ENCODE results near the gene JAK2.
A peak's percentile ranks its signal among the peaks of the same experiment; 100 is the strongest.
"Not testable (repeated sequence)": the region's sequence is repeated elsewhere in the genome, so short reads cannot be mapped to it uniquely, and the experiment has no call there.

JAK2 gene

DNA sequence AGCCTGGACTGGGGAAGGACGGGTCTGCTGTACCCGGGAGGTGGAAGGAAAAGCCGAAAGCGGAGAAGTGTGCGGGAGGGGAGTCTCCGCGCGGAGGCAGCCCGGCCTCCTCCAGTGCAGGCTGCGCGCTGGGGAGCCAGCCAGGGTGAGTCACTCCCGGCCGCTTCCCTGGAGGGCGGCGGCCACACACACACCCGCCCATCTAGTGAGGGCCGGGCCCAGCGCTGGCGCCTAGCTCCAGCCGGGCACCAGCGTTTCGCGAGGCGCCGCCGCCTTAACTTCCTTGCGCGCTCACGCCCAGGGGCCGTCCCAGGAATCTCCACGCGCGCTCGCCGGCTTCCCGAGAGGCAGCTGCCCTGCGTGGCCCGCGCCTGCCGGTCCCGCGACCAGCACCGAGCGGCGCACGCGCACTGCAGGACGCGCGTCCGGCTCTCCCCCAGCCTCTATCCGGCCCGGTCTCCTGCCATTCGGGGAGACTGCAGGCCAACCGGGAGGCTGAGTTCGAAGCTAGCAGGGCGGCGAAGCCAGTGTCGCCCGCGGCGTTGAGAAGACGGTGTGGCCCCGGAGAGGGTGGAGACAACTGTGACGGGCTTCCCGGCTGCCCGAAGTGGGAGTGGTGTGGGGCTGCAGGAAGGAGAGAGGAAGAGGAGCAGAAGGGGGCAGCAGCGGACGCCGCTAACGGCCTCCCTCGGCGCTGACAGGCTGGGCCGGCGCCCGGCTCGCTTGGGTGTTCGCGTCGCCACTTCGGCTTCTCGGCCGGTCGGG is at the start of gene JAK2:
TSS of gene JAK2 (plus strand) at position 652 of the 765 bp plus-strand sequence. CDS start 36,716 bp downstream, outside the sequence.
- peak; percentile 83 for DNase-seq

DNA sequence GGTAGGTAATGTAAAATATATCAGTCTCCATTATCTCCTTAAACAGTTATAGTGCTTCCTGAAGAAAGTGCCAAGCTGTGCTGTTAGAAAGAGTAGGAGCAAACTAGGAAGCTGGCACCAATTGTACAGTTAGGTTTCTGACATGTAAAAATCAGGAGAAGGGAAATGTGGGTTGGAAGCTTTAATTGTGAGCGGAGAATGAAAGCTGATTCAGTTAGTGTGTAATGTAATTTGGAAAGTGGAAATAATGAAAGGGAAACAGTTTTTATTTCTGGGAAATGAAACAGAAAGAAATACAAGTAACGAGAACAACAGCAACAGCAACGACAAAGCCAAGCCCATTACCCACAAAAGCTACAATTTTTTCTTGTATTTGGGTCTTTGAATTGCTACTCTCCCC is 48.8 kb upstream of the JAK2 start:
- DNase-seq: no peak

DNA sequence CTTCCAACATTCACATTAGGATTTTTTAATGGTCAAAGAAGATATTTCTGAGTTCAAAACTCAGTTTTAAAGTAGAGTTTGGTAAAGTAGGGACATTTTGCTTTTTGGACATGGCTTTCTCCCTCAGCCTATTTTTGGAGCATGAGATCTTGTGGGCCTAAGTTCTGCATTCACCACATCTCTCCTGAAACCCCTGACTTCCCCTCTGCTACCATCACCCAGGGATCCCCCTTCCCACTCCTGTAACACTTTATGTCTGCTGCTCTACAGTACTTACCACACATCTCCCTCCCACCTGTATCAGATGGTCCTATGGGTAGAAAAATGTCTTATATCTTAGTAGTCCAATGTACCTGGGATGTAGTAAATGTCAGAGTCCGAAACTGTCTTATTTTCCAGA is 48.2 kb upstream of the JAK2 start:
- DNase-seq: peak; percentile 17

DNA sequence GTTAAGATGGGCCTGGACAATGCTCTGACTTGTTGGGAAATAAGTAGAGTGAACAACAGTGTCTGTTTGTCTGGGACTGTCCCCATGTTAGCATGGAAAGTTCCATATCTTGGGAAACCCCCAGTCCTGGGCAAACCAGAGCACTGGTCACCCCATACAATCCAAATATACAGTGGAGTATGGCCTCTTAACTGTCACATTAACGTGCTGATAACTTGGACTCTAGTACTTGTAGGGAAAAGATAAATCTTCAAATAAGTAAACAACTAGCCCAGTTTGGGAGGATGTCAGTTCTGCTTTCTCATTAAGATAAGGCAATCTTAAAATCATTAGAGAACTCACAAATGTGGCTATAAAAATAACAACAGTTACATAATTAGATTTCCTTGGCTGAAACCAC is 47.6 kb upstream of the JAK2 start:
- DNase-seq: no peak

DNA sequence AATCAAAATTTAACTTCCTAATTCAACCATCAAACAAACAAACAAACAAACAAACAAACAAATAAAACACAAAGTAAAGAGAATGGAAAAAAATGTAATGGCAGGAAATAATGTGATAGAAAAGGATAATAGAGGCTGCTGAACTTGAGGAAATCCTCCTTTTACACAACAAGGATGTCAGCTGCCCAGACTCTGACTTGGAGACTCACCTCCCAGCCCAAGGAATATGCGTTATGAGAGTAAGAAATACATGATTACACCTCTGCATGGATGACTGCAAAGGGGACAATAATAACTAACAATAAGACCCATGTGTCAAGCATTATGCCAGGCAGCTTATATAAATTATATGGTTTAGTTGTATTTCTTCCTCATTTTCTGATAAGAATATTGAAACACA is 46.6 kb upstream of the JAK2 start:
- DNase-seq: no peak

DNA sequence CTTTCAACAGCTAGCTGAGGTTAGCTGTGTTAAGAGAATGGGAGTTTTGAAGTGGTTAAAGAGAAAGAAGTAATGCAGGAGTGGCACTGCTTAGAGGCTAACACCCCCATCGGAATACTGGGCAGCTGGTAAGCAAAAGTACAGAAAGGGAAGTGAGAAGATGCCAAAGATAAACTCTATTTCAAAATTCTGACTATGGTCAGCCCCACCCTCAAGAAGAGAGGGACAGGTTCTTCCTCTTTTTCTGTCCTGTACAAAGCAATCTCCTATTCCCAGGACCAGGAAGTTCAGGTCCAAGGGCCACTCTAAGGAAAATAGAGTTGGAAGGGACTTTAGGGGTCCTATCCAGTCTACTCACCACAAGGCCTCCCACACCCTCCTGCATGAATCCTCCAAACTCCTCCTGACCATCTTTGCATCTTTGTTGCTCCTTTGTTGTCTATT is 45.9 kb upstream of the JAK2 start:
- no peak for DNase-seq

DNA sequence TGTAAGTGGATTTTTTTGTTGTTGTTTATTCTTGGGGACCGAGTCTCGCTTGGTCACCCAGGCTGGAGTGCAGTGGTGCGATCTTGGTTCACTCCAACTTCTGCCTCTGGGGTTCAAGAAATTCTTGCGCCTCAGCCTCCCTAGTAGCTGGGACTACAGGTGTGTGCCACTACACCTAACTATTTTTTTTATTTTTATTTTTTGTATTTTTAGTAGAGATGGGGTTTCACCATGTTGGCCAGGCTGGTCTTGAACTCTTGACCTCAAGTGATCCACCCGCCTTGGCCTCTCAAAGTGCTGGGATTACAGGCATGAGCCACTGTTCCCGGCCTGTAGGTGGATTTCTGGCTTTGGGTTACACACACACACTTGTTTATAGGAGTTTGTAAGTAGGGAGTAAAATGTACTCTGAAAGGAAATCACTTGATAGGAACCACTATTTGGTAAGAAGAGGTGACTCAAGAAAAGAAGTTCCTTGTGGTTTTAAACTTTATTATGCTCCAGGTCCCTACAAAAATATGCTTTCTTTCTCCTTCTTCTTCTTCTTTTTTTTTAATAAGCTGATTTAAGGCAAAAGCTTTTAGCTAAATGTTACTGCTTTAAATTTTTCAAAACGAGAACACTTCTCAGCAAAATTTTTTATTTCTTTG is 42.9 kb upstream of the JAK2 start:
- not testable (repeated sequence) for DNase-seq

DNA sequence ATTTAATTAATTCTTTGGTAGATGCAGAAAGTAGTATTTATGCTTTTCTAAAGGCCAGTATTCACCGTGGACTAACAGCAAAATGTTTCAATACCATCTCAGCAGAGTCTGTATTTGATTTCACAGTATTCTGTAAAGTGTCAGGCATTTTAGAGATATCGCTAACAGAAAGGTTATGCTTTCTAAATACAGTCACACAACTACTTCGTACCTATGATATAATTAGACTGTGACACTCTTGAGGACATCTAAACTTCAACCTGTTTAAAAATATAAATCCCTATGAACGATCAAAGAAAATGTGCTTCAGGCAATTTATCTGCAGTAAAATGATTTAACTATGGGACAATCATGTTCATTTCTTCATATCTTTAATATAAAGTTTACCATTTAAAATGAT is 41.7 kb upstream of the JAK2 start:
- DNase-seq: no peak

DNA sequence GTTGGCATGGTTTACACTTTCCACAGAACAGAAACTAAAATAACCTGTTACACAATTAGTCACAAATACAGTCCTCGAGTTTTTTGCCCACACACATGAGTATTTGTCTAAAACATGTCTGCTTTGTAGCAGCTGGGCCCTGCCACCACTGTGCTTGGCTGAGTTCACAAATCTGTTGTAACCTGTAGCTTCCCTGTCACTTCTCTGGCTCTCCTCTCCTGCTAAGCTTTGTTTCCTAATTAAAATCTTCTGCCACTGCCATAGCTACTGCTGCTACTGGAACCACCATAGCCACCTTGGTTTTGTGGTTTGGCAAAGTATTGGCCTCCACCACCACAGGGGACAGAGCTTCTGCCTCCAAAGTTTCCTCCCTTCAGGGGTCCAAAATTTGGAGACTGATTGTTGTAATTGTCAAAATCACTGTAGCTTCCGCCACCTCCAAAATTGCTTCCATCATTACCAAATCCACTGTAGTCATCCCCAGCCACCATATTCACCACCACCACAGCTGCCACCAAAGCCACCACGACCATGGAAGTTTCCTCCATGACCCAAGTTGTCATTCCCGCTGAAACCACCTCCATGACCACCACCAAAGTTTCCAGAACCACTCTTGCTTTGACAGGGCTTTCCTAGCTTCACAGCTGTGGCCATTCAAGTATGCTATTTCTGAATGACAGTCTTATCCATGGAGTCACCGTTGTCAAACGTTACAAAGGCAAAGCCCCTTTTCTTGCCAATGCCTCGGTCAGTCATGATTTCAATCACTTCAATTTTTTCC is 40.5 kb upstream of the JAK2 start:
- peak; percentile 56 for DNase-seq

DNA sequence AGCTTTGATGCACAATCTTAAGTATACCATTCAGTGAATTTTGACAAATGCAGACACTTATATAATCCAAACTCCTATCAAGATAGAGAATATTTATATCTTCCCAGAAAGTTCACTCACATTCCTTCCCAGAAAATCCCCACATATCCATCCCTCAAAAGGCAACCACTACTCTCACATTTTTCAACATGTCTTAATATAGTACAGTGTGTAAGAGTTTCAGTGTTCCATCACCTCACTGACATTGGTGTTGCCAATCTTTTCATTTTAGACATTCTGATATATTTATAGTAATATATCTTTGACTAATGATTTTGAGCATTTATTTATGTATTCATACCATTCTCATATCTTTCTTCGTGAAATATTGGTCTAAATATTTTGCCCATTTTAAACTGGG is 38.1 kb upstream of the JAK2 start:
- no peak for DNase-seq

DNA sequence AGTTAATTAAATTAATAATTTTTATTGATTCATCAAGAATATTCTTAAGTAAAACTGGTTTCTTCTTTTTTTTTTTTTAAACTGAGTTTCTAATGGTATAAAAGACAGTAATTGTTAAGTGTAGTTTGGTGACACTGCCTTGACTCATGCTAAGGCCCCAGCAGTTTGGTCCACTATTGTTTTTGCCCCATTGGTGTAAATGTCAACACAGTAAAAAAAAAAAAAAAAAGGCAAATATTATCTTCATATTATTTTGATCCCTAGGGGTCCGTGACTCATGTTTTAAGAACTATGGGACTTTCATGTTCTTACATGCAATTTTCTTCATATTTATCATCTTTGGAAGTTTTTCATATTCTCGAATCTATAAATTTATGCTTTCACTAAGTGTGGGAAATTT is 29.2 kb upstream of the JAK2 start:
- no peak for DNase-seq

DNA sequence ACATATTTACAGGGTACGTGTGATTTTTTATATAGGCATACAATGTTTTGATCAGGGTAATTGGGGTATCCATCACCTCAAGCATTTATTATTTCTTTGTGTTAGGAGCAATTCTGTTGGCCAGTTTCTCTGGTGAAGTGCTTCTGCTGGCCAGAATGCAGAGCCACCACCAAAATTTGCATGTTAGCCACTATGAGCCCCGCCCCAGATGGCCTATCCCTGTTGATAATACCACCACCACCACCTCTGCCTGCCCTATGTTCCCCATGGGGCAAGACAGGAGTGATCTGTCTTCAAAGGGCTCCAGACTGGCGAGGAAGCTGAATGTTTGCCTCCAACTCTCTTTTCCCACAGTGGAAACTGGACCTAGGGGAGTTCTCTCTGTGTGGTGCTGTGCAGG is 26.0 kb upstream of the JAK2 start:
- DNase-seq: no peak

DNA sequence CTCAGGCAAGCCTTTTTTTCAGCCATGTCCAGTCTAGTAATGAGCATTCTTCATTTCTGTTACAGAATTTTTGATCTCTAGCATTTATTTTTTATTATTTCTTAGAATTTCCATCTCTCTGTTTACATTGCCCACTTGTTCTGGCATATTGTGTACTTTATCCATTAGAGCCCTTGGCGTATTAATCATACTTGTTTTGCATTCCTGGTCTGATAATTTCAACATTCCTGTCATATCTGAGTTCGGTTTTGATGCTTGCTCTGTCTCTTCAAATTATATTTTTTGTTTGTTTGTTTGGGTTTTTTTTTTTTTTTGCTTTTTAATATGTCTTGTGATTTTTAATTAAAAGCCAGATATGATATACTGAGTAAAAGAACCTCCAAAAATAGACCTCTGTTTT is 23.0 kb upstream of the JAK2 start:
- DNase-seq: no peak

DNA sequence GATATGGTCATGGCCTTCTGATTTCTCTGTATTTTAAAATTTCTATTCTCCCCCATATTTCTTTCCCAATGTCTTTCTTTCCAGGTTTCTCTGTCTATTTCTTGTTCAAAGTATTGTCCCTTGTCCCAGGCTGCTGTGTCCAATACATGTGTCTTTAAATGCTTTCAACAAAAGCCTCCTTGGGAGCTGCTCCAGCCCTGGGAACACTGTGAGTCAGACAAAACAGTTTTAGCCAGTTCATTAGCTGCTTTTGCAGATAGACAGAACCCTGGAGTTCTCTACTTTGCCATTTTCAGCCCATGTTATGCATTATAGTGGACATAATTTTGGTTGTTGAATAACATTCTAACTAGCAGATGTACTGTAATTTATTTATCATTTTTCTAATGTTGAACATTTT is 20.5 kb upstream of the JAK2 start:
- DNase-seq: no peak

DNA sequence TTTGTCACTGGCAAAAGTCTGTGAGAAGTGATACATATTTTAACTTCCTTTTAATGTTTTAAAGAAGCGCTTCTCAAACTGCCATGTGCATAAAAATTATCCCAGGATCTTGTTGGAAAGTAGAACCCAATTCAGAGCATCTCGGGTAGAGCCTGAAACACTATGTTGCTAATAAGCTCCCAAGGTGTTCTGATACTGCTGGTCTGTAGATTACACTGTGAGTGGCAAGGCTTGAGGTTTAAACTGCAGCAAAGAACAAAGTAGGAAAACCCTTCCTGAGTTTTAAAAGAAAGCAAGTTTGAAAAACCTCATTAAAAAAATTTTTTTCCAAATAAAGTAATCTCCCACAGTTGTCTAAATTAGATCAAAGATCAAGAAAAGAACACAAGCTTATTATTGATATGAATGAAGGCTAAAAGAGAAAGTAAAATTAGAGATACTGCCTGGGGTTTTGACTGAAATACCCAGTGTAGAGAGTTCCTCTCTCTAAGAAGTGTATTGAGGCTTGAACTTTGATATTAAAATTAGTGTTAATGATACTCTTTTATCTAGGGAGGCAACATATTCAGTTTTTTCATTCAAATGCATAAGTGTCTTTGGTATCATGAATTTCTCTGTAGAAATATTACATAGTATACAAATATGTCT is 19.8 kb upstream of the JAK2 start:
- DNase-seq: no peak

DNA sequence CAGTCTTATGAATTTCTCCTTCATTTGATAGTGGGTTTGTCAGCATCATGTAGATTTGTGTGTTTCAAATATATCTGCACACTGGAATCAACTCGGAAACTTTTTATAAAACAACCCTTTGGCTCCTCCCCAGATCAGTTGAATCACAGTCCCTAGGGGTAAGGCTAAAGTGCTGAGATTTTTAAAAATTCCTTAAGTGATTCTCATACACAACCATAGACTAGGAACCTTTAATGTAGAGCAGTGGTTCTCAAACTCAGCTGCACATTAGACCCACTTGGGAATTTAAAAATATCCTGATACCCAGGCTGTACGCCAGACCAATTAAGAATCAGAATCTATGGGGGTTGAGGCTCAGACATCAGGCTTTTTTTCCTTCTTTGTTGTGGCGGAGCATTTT is 17.5 kb upstream of the JAK2 start:
- no peak for DNase-seq

DNA sequence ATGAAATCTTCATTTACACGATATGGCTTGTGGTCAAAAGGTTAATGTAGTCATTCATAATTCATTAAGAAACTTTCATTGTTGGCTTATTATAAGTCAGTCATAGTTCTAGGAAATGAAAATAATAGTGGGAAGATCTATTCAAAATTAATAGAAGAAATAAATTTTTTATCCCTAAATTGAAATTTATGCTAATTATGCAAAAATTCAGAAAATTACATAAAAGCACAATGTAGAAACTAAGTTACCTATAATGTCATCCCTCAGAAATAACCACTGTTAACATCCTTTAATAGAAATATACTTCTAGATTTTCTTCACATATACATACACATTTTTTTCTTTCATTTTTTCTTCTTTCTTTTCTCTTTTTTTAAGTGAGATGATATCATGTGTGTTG is 15.9 kb upstream of the JAK2 start:
- DNase-seq: no peak

DNA sequence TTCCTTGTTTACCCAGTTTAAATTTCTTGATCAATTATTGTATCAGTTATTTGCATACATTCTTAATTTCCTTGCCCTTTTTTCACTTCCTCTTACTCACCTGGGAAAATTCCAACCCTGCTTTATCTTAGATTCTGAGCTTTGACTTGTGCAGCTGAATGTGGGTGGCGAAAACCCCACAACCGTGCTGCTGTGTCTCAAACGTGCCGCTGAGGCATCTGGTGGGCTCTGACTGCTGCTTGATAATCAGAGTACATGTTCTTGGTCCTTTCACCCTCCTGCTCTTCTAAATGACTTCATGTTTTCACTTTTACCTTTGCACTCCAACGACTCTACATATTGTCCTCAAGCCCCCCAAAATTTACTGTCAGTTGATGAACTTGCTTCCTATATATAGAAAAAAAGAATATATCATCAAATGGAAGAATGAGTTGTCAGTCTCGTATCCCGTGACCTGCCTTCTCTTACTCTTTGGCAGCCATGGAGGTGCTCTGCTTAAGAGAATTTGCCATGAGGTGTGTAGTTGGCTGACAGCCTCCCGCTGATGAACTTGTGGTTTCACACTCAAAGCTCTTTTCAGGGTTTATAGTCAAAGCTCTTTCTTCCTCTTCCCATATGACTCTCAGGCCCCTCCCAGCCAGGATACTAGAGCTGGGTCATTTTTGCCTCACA is 14.0 kb upstream of the JAK2 start:
- DNase-seq: peak; percentile 84

DNA sequence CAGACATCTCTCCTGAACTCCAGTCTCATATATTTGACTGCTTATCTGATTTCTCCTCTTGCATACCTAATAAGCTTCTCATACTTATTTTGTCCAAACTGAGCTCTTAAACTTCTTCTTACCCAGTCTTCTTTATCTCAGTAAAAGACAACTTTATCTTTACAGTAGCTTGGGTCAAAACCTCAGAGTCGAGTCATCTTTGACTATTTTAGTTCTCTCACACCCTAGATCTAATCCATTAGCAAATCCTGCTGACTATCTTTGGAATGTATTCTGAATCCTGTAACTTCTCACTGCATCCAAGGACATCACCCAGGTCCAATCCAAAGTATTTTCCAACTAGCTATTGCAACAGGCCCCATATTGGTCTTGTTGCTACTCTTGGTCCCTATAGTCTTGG is 11.8 kb upstream of the JAK2 start:
- DNase-seq: no peak

DNA sequence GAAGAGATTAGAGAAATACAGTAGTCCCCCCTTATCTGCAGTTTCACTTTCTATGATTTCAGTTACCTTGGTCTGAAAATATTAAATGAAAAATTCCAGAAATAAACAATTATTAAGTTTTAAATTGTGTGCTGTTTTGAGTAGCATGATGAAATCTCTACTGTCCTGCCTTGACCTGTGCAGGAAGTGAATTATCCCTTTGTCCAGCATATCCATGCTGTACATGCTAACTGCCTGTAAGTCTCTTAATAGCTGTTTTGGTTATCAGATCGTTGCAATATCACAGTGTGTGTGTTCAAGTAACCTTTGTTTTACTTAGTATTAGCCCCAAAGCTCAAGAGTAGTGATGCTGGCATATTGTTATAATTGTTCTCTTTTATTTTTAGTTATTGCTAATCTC is 11.2 kb upstream of the JAK2 start:
- no peak for DNase-seq

DNA sequence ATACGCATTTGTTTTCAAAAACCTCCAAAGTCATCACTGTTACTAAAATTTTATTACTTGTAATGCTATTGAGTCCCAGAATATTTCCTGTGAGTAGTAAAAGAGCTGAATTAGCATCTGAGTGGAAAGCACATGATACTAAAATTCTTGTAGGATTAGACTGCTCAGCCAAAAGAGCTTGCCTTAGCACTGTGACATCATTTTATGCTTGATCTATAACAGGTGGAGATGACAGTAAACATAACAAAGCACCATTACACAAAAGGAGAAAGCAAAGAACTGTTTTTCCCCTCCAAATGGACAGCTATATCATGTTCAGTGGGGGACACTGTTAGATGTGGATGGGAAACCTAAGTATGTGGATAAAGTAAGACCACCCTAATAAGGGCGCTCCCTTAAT is 5.8 kb upstream of the JAK2 start:
- DNase-seq: no peak

DNA sequence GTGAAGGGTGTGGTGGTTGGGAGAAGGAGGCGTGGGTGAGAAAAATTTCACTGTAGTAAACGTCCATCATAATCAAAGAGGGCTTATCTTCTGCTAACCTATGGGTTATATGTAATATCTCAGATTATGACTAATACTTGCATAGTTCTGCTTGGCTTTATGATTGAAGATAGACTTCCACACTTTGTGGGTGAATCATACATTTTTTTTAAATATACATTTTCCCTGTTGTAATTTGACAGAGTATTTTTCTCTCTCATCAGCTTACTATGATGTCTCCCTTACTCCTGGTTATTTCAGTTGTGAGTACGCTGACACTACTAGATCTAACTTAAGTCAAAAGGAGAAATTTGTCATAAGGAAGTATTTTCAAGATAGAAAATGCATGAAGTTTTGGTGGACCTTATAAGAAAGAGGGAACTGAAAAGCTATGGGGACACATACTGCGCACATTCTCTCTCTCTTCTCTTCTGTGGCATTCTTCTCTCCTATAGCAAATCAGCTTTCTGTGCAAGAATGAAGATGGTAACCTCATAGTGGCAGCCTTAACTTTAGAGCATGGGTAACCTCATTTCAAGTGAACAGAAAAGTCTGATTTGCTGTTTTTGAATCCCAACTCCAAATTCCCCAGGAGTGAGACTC is 4.9 kb upstream of the JAK2 start:
- no peak for DNase-seq
